Transverse colon (tissue), 4 donors: Measurements from ENCODE around the gene PCSK6. TPM values are rescaled to one million over a fixed set of nuclear protein-coding genes. Genes with fewer than 3 reads are reported as not detected.

Source experiments
- DNase-seq: peaks from one replicate; pipeline ENCODE4 v3.0.0-alpha.2; 2019
- H3K27ac ChIP-seq, 4 donors: fragments of 200-600 bp; sonication (generic); 2 replicates each; pipeline ENCODE4 v1.5.1; 2016 to 2018; ENCODE audit warnings: inconsistent platforms in 4 of 4
- H3K27me3 ChIP-seq: fragments of 200-600 bp; sonication (generic); 2 replicates; pipeline ENCODE4 v1.5.1; 2017; ENCODE audit warnings: inconsistent platforms
- H3K36me3 ChIP-seq, 4 donors: fragments of 200-600 bp; sonication (generic); 2 replicates each; pipeline ENCODE4 v1.5.1; 2017 to 2019; ENCODE audit warnings: inconsistent platforms in 4 of 4
- H3K4me1 ChIP-seq, 4 donors: fragments of 200-600 bp; sonication (generic); 2 replicates each; pipeline ENCODE4 v1.5.1; 2017 to 2020; ENCODE audit warnings: inconsistent platforms in 4 of 4
- H3K4me3 ChIP-seq, 4 donors: fragments of 200-600 bp; sonication (generic); 1 replicate in 1 of 4; 2 replicates in 3 of 4; pipeline versions ENCODE4 v1.5.1 to v1.6.1; 2017 to 2019; ENCODE audit warnings: inconsistent platforms in 4 of 4
- H3K9me3 ChIP-seq, 2 donors: fragments of 200-600 bp; sonication (generic); 2 replicates each; pipeline ENCODE4 v1.5.1; 2017 to 2019; ENCODE audit warnings: inconsistent platforms in 2 of 2
- EP300 ChIP-seq: sonication (generic); formaldehyde crosslinking; IDR thresholded peaks from one replicate; pipeline ENCODE4 v1.6.1; 2017; ENCODE audit warnings: antibody characterized with exemption, low read depth
- POLR2A ChIP-seq: fragments of 450-650 bp; IDR thresholded peaks from one replicate; pipeline ENCODE4 v1.6.1; 2016; ENCODE audit warnings: antibody characterized with exemption, mild to moderate bottlenecking, moderate library complexity
- POLR2AphosphoS5 ChIP-seq, 3 donors: sonication (generic); formaldehyde crosslinking; IDR thresholded peaks; one replicate each; pipeline ENCODE4 v1.6.1; 2016; ENCODE audit warnings: antibody characterized with exemption in 3 of 3
- WGBS, 2 donors: methylation state at CpG; one replicate each; pipeline ENCODE4 v1.1.5; 2018; ENCODE audit warnings: low coverage in 1 of 2; 5-methylcytosine and 5-hydroxymethylcytosine counted together
- in situ Hi-C, 4 donors: fragments of 200-750 bp; cut with MboI; loops; one replicate each; pipeline versions ENCODE4 v1.15.0 to v1.15.1; 2017; ENCODE audit warnings: low sequenced_read_pairs in 3 of 4, low pct_ligation_motif_present in 1 of 4, low pct_unique_long_range_greater_than_20kb in 1 of 4
- intact Hi-C: fragments of 100-400 bp; cut with DNase I; formaldehyde crosslinking; loops from one replicate; pipeline ENCODE4 v1.15.1; 2023; ENCODE audit warnings: low total_unique reads
- total RNA-seq, 4 donors: library from RNA; depleted of rRNA; stranded (reverse); fragments of >200 nt; gene quantifications; one replicate each; pipeline ENCODE4 v1.1.0, GENCODE V29; 2016
- TF ChIP-seq, protein P1 (sequence below), 5 experiments: fragments of 200-600 bp in 3 of 5; fragments of 450-650 bp in 2 of 5; sonication (generic) in 3 of 5; IDR thresholded peaks; 1 replicate in 2 of 5; 2 replicates in 3 of 5; pipeline ENCODE4 v1.5.1; 2016 to 2017; ENCODE audit warnings: antibody characterized with exemption in 5 of 5, inconsistent platforms in 3 of 5, mild to moderate bottlenecking in 2 of 5, moderate library complexity in 1 of 5

PCSK6 gene
- total RNA-seq, 4 donors from 2014 or later: 20.3 to 119 (median 49.7) TPM

DNA sequence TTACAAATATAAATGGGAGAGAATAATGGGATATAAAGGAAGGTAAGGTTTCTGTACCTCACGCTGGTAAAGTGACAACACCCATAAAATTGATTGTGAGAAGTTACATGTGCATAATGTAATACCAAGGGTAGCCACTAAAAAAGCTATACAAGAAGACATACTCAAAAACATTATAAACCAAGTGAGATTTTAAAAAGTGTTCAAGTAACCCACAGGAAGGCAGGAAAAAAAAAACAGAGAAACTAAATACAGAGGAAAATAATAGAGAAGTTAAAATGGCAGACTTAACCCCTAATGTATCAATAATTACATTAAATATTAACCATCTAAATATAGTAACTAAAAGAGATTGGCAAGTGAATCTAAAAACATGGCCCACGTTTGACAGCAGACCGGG, 76.3 kb downstream of the PCSK6 start:
- intact Hi-C loops: no loop called here
- in situ Hi-C loops: no loop called here
- WGBS, 2 donors: 80 to 86% methylated on average over 2 to 3 of the region's 3 CpGs

DNA sequence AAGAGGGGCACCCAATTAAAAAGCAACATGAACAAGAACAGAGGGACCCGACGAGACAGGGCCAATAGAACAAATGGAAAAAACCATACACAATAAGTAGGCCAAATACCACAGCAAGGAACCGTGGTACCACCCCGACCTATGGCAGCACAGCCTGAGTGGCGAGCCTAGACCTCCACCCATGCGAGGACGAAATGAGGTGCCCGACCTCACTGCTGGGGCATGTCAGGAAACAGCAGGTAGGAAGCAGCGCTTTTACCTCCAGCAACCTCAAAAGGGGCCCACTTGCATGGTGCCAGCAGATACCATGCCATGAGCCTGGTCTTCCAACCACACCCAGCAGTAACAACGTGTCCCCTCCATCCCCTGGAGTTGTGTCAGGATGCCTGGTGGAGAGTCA, 77.9 kb downstream of the PCSK6 start:
- WGBS, 2 donors: 87 to 96% methylated on average over 5 to 10 of the region's 10 CpGs
- Histone ChIP-seq H3K9me3 (no peaks in the 10 kb centered on the region), H3K27ac (no peak overlapping the region), H3K4me1 (no peaks in the 10 kb centered on the region), H3K4me3 (no peak overlapping the region), H3K36me3 (no peaks in the 10 kb centered on the region), H3K27me3 (no peaks in the 10 kb centered on the region)
- intact Hi-C loops: no loop called here
- in situ Hi-C loops: no loop called here
- DNase-seq: no peak
- no peak for TF ChIP-seq EP300
- TF ChIP-seq POLR2AphosphoS5 (IDR thresholded peaks at IDR 0.05): no peak
- TF ChIP-seq POLR2A: no peak
- TF ChIP-seq, protein P1, sequence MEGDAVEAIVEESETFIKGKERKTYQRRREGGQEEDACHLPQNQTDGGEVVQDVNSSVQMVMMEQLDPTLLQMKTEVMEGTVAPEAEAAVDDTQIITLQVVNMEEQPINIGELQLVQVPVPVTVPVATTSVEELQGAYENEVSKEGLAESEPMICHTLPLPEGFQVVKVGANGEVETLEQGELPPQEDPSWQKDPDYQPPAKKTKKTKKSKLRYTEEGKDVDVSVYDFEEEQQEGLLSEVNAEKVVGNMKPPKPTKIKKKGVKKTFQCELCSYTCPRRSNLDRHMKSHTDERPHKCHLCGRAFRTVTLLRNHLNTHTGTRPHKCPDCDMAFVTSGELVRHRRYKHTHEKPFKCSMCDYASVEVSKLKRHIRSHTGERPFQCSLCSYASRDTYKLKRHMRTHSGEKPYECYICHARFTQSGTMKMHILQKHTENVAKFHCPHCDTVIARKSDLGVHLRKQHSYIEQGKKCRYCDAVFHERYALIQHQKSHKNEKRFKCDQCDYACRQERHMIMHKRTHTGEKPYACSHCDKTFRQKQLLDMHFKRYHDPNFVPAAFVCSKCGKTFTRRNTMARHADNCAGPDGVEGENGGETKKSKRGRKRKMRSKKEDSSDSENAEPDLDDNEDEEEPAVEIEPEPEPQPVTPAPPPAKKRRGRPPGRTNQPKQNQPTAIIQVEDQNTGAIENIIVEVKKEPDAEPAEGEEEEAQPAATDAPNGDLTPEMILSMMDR (IDR thresholded peaks at IDR 0.05): no peak

More for the DNA sequence above, 76.3 kb downstream of the PCSK6 start:
- Histone ChIP-seq H3K9me3 (no peaks in the 10 kb centered on the region), H3K4me3 (no peak overlapping the region), H3K4me1 (no peaks in the 10 kb centered on the region), H3K36me3 (no peaks in the 10 kb centered on the region), H3K27me3 (no peaks in the 10 kb centered on the region), H3K27ac (no peak overlapping the region)
- TF ChIP-seq, protein P1 (IDR thresholded peaks at IDR 0.05): peak in 1 of 5 experiments; percentile 6
- TF ChIP-seq EP300: no peak
- no peak for TF ChIP-seq POLR2AphosphoS5 (IDR thresholded peaks at IDR 0.05)
- no peak for TF ChIP-seq POLR2A
- no peak for DNase-seq

DNA sequence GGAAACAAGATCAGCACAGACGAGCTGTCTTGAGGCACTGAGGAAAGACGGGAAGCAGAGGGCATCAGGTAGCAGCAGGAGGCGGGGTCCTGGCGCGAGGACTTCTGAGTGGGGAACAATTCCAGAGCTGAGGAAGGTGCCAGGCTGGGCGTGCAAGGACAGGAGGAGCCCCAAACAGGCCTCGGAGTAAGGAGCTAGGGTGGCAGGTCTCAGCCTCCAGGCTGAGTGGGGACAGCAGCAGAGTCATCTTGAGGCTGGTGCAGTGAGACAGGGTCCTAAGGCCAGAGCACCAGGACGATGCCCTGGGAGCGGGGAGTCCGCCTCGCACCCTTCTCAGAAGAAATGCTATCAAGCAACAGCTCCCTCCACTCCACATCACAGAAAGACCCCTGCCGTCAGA, 78.4 kb downstream of the PCSK6 start:
- intact Hi-C loops: no loop called here
- 91% methylated on average over 12 of the region's 12 CpGs; no CpG with 5 or more reads in 1 of the 2 donors for WGBS, 2 donors
- no peak overlapping the region for H3K4me3 ChIP-seq
- H3K9me3 ChIP-seq: no peaks in the 10 kb centered on the region
- TF ChIP-seq, protein P1 (IDR thresholded peaks at IDR 0.05): no peak
- TF ChIP-seq POLR2AphosphoS5 (IDR thresholded peaks at IDR 0.05) (no peak), EP300 (no peak), POLR2A (no peak)
- H3K36me3 ChIP-seq: no peaks in the 10 kb centered on the region
- in situ Hi-C loops: no loop called here
- no peak for DNase-seq
- H3K27me3 ChIP-seq: no peaks in the 10 kb centered on the region
- H3K27ac ChIP-seq: no peak overlapping the region
- no peaks in the 10 kb centered on the region for H3K4me1 ChIP-seq

DNA sequence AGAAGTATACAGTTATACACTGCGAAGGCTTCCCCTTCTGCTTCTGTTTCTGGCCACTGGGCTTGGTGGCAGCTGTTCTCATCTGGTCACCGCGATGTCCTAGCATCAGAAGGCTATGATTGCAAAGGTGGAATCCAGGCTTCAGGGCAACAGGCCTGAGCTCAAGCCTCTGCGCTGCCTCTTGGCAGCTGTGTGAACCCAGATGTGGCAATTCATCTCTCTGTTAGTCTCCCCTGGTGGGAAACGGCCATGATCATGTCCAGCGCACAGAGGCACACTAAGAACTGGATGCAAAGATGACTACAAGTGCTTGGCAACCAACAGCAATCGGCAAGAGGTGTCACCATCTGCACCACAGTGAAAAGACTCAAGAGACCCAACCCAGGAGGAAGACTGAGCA, 78.9 kb downstream of the PCSK6 start:
- no peak for DNase-seq
- TF ChIP-seq EP300 (no peak), POLR2A (no peak), POLR2AphosphoS5 (IDR thresholded peaks at IDR 0.05) (no peak)
- TF ChIP-seq, protein P1 (IDR thresholded peaks at IDR 0.05): no peak
- in situ Hi-C loops (no loop called here), intact Hi-C loops (no loop called here)
- H3K36me3 ChIP-seq: no peaks in the 10 kb centered on the region
- no peak overlapping the region for H3K4me3 ChIP-seq
- 75% methylated on average over 7 of the region's 7 CpGs; no CpG with 5 or more reads in 1 of the 2 donors for WGBS, 2 donors
- H3K4me1 ChIP-seq: no peaks in the 10 kb centered on the region
- H3K27ac ChIP-seq: no peak overlapping the region
- no peaks in the 10 kb centered on the region for H3K9me3 ChIP-seq
- no peaks in the 10 kb centered on the region for H3K27me3 ChIP-seq
